GM21717 (cell line): Measurements from ENCODE around the gene COL4A2.

Experiments used
- ATAC-seq: cut with Tn5 transposase; IDR thresholded peaks from one replicate; pipeline ENCODE4 v1.9.1; 2021; ENCODE audit warnings: mild to moderate bottlenecking, moderate library complexity; ENCODE audit not compliant: unreplicated experiment

Gene COL4A2

GRCh38 chr13:110351636-110352420, 44.7 kb downstream of the COL4A2 start:
- ATAC-seq = no peak

- ATAC-seq = no peak
Observed at GRCh38 chr13:110352735-110353134, 45.7 kb downstream of the COL4A2 start.

GRCh38 chr13:110353339-110353977, 46.4 kb downstream of the COL4A2 start:
- no peak for ATAC-seq

GRCh38 chr13:110354123-110354627, 47.1 kb downstream of the COL4A2 start:
- no peak for ATAC-seq

- no peak for ATAC-seq
Observed at GRCh38 chr13:110354715-110355473, 47.8 kb downstream of the COL4A2 start.

- no peak for ATAC-seq
Observed at GRCh38 chr13:110356362-110356761, 49.3 kb downstream of the COL4A2 start.

GRCh38 chr13:110358381-110358780, 51.3 kb downstream of the COL4A2 start:
- no peak for ATAC-seq

- ATAC-seq = no peak
Observed at GRCh38 chr13:110359840-110360301, 52.8 kb downstream of the COL4A2 start.

- ATAC-seq = no peak
Observed at GRCh38 chr13:110360598-110360997, 53.5 kb downstream of the COL4A2 start.

- ATAC-seq = no peak
Observed at GRCh38 chr13:110361365-110361911, 54.4 kb downstream of the COL4A2 start.

GRCh38 chr13:110363010-110363409, 55.9 kb downstream of the COL4A2 start:
- ATAC-seq = no peak

- ATAC-seq = no peak
Observed at GRCh38 chr13:110364081-110364480, 57.0 kb downstream of the COL4A2 start.

- ATAC-seq = no peak
Observed at GRCh38 chr13:110365876-110366275, 58.8 kb downstream of the COL4A2 start.

- no peak for ATAC-seq
Observed at GRCh38 chr13:110366733-110367132, 59.6 kb downstream of the COL4A2 start.

GRCh38 chr13:110367620-110368019, 60.5 kb downstream of the COL4A2 start:
- ATAC-seq = no peak

- no peak for ATAC-seq
Observed at GRCh38 chr13:110368408-110368807, 61.3 kb downstream of the COL4A2 start.

GRCh38 chr13:110369400-110369799, 62.3 kb downstream of the COL4A2 start:
- no peak for ATAC-seq

- peak; percentile 71 for ATAC-seq
Observed at GRCh38 chr13:110371550-110372465, 64.7 kb downstream of the COL4A2 start.

GRCh38 chr13:110372676-110373075, 65.6 kb downstream of the COL4A2 start:
- no peak for ATAC-seq

- ATAC-seq = no peak
Observed at GRCh38 chr13:110373617-110374016, 66.5 kb downstream of the COL4A2 start.
